GM20000 (cell line): ENCODE measurements around the gene TMEM175.

Experiments used
- DNase-seq: peaks from one replicate; pipeline ENCODE4 v3.0.0; 2012; ENCODE audit warnings: low spot score
- TF ChIP-seq, protein P1 (sequence below): IDR thresholded peaks from 2 replicates; pipeline ENCODE4 v1.5.1; 2012; ENCODE audit warnings: mild to moderate bottlenecking, control low read depth; ENCODE audit errors: extremely low read depth, missing control alignments

The TMEM175 gene

DNA sequence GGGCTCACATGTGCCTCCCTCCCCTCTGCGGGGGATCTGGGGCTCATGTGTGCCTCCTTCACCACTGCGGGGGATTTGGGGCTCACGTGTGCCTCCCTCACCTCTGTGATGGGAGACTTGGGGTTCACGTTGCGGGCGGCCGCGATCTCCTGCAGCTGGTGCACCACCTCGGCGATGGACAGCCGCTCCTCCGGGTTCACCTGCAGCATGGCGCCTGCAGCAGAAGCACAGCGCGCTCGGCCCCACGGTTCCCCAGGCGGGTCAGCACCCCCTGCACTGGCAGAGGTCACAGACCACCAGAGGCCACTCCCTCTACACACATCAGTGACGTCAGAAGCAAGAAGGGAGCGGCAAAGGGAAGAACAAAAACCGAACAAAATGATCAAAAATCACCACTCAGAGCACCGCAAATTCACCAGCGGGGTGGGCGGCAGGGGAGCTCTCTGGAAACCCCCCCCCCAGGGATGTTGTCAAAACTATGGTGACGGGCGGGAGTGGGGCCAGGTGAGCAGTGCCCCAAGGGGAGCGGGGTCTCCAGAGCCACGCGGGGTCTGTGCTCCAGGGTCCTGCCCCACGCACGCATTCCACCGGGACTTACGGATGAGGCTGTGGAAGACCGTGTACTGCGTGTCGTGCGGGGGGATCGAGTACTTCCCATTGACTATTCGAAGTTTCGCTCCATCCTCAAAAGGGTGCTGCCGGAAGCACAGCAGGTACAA is 38.8 kb upstream of the TMEM175 start:
- TF ChIP-seq, protein P1, sequence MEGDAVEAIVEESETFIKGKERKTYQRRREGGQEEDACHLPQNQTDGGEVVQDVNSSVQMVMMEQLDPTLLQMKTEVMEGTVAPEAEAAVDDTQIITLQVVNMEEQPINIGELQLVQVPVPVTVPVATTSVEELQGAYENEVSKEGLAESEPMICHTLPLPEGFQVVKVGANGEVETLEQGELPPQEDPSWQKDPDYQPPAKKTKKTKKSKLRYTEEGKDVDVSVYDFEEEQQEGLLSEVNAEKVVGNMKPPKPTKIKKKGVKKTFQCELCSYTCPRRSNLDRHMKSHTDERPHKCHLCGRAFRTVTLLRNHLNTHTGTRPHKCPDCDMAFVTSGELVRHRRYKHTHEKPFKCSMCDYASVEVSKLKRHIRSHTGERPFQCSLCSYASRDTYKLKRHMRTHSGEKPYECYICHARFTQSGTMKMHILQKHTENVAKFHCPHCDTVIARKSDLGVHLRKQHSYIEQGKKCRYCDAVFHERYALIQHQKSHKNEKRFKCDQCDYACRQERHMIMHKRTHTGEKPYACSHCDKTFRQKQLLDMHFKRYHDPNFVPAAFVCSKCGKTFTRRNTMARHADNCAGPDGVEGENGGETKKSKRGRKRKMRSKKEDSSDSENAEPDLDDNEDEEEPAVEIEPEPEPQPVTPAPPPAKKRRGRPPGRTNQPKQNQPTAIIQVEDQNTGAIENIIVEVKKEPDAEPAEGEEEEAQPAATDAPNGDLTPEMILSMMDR, result no peak

DNA sequence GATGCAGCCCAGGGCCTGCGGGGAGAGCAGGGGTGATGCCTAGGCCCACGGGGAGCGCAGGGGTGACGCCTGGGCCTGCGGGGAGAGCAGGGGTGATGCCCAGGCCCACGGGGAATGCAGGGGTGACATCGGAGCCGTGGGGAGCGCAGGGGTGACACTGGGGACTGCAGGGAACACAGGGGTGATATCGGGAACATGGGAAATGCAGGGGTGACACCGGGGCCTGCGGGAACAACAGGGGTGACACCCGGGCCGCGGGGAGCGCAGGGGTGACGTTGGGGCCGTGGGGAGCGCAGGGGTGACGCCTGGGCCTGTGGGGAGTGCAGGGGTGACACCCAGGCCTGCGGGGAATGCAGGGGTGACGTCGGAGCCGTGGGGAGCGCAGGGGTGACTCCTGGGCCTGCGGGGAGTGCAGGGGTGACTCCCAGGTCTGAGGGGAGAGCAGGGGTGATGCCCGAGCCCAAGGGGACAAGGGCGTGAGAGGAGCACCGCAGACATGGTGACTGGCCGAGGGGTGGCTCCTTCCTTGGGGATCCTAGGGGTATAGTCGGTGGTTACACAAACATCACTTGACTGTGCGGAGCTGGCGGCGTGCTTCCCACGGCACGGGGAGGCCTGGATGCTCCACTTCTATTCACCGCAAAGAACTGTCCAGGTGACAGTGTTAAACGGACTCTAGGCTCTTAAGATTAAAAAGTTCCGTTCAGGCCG is 38.1 kb upstream of the TMEM175 start:
- no peak for DNase-seq
- TF ChIP-seq, protein P1, result no peak

More for the DNA sequence above, 38.8 kb upstream of the TMEM175 start:
- no peak for DNase-seq

DNA sequence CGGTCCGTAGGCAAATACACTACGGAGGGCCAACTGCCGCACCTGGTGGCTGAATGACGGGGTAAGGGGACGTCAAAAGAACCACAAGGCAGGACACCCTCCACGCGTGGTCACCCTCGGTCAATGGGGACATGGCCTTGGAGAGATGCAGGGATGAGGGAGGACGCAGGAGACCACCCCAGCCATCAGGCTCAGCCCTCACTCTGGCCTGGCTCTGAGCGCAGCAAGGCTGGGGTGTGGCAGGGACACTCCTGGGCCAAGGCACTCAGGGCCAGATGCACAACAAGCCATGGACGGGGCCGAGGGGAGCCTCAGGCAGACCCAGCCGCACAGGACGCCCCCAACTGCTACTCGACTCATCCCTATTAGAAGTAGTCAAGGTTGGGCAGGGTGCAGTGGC is 36.7 kb upstream of the TMEM175 start:
- DNase-seq, result no peak
- TF ChIP-seq, protein P1, result no peak

DNA sequence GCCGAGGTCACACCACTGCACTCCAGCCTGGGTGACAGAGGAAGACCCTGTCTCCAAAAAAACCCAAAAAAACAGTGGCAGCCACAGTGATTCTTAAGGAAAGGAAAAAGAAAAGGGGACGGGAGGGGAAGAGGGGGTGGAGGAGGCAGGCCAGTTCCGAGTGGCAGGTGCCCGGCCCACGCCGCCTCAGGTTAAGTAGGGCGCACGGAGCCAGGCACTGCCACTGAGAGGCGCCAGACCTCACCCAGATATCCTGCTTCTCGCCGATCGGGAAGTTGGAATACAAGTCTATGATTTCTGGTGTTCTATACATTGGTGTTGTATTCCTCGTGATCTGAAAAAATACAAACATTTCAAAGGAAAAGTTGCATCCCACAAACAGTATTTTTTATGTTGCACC is 36.0 kb upstream of the TMEM175 start:
- TF ChIP-seq, protein P1, result no peak
- DNase-seq, result no peak

DNA sequence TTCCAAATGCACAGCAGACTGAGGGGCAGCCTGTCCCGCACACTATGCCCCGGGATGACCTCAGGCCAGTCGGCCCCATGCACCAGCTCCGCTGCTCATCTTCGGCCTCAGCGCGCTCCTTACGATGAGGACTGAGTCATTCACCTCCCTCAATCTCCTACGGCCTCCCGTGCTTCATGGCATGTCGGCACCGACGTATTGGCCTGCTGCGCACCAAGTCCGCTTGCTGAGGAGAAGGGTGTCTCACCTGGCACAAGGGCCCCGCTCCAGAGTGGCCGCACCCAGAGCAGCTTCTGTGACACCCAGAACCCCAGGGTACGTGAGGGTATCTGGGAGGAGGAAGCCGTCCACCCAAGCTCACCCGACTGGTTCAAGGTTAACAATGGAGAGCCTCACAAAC is 35.6 kb upstream of the TMEM175 start:
- TF ChIP-seq, protein P1, result no peak
- no peak for DNase-seq

DNA sequence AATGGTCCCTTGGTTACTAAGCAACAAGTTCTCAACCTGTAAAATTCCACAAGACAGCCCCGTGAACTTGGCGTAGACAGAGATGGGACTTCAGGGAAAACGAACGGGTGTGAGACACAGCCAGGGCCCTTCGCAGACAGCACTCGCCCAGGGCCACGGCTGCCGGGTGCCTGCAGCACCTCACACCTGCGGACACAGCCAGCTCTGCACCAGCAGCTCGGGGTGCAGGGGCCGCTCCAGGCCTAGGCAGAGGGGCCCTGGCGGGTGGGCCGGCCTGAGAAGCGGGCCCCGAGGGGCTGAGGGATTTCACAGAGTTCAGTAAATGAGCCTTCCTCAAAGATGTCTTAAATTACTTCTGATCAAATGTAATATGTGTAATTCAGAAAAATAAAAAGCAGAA is 34.1 kb upstream of the TMEM175 start:
- TF ChIP-seq, protein P1, result no peak
- no peak for DNase-seq

DNA sequence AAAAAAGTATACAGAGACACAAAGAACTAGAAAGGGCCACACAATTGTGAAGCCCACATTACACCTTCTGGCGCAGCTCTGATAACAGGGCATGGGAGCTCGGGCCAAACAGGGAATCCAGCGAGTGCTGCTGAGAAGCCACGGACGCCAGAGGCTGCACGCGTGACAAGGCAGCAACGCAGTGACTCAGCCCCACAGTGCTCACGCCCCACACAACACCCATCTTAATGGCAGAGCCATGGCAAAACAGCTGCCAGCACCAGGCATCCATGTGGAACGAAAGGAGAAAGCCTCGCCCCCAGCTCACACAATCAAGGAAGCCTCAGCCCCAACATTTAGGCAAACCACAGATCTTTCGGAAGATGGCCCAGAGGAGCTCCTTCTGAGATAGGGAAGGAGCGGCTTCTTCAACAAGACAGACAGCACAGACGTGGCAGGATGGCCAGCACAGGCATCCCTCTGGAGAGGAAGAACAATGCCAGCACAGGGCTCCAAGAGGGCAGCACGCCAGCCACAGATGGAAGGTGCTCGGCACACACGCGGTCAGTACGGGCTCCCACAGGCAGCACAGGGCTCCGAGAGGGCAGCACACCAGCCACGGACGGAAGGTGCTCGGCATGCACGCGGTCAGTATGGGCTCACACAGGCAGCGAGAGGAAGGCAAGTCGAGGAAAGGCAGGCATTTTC is 33.2 kb upstream of the TMEM175 start:
- DNase-seq, result no peak
- TF ChIP-seq, protein P1, result no peak
